Measurements from ENCODE around the gene GAB3. TPM values are rescaled to one million over a fixed set of nuclear protein-coding genes. Genes with fewer than 3 reads are reported as not detected.
A peak's percentile ranks its signal among the peaks of the same experiment; 100 is the strongest.

The GAB3 gene
- total RNA-seq, 3 donors from 2014 or later (not counting 1 experiment from before 2014, with no cell fraction given), result 55.6 to 89.8 (median 77.4) TPM

DNA sequence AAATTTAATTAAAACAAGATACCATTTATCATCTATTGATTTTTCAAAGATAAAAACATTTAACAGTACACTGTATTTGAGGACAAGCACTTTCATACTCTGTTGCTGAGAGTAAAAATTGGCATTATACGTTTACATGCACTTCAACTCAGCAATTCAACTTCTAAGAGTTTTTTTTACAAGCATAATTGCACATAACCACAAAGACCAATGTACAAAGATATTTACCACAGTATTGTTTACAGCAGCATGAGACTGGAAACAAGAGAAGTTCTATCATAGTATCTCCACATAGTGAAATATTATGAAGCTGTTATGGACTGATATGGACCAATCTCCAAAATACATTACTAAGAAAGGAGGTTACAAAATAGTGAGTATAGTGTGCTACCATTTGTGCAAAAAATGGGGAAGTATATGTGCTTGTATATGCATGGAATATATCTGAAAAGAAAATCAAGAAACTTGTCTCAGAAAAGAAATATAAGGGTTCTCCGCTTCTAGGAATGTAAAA, 10.9 kb downstream of the GAB3 start:
- H3K9me3 ChIP-seq (ENCODE audit: control insufficient read depth, insufficient read depth, low read length), result no peaks in the 10 kb centered on the region
- H3K4me1 Mint-ChIP-seq, result peaks cover 64 to 66% of the 10 kb centered on the region in 2 donors
- H3K4me3 ChIP-seq (ENCODE audit: low read length), result no peak overlapping the region
- peak overlapping the region; percentile 69 for H3K4me3 Mint-ChIP-seq
- H3K27ac Mint-ChIP-seq, result peak overlapping the region; percentile 86 to 87
- ATAC-seq, result peak; percentile 16 to 53 (median 37)
- intact Hi-C loops (cut with micrococcal nuclease), result no loop called here
- no peaks in the 10 kb centered on the region for H3K9me3 Mint-ChIP-seq
- H3K27ac ChIP-seq (ENCODE audit: low read length), result peak overlapping the region; percentile 60
- TF ChIP-seq, protein P1, sequence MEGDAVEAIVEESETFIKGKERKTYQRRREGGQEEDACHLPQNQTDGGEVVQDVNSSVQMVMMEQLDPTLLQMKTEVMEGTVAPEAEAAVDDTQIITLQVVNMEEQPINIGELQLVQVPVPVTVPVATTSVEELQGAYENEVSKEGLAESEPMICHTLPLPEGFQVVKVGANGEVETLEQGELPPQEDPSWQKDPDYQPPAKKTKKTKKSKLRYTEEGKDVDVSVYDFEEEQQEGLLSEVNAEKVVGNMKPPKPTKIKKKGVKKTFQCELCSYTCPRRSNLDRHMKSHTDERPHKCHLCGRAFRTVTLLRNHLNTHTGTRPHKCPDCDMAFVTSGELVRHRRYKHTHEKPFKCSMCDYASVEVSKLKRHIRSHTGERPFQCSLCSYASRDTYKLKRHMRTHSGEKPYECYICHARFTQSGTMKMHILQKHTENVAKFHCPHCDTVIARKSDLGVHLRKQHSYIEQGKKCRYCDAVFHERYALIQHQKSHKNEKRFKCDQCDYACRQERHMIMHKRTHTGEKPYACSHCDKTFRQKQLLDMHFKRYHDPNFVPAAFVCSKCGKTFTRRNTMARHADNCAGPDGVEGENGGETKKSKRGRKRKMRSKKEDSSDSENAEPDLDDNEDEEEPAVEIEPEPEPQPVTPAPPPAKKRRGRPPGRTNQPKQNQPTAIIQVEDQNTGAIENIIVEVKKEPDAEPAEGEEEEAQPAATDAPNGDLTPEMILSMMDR (IDR thresholded peaks at IDR 0.05), result no peak
- DNase-seq, result no peak
- no peaks in the 10 kb centered on the region for H3K36me3 ChIP-seq (ENCODE audit: control insufficient read depth, insufficient read depth, low read length)
- no peaks in the 10 kb centered on the region for H3K27me3 ChIP-seq (ENCODE audit: control insufficient read depth, insufficient read depth, low read length)
- H3K27me3 Mint-ChIP-seq (ENCODE audit: low read depth in 2 of 2), result no peaks in the 10 kb centered on the region
- WGBS (ENCODE audit: insufficient coverage), result 20% methylated on average over 1 of the region's 2 CpGs
- no peaks in the 10 kb centered on the region for H3K36me3 Mint-ChIP-seq
- H3K4me1 ChIP-seq (ENCODE audit: control insufficient read depth, insufficient read depth, low read length), result peaks cover 52% of the 10 kb centered on the region

DNA sequence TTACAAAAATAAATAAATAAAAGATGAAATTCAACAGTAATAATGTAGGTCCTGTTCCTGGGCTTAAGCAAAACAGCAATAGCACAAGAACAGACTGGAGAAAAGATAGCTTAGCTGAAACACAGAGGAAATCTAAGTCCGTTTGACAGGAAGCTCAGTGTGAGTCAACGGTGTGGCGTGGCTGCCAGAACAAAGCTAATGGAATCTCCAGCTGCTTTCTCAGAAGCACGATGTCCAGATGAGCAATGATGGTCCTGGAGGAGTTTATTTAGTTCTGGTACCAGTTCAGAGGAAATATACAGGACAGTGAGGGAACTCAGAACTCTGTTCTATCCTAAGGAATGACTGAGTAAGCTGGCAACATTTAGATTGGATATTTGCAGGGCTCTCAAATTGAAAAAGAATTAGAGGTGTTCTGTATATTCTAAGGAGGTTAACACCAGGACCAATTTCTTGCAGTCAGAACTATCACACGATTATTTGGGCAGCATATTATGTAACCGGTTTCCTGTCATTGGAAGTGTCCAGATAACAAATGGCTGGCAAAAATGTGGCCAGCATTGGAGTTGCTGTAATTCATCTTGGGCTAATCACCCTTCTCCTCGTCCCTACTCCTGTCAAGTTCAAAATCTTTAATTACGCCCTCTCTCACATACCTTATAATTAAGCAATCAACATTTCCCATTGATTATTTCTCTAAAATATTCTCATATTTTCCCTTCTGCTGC, 12.7 kb downstream of the GAB3 start:
- ATAC-seq (peak; percentile 39 to 52 (median 48)), DNase-seq (peak in 1 of 2 donors; percentile 62)
- Histone ChIP-seq H3K27ac (ENCODE audit: low read length) (peak overlapping the region; percentile 92), H3K4me1 (ENCODE audit: control insufficient read depth, insufficient read depth, low read length) (peaks cover 57% of the 10 kb centered on the region), H3K27me3 (ENCODE audit: control insufficient read depth, insufficient read depth, low read length) (no peaks in the 10 kb centered on the region), H3K4me3 (ENCODE audit: low read length) (no peak overlapping the region), H3K36me3 (ENCODE audit: control insufficient read depth, insufficient read depth, low read length) (no peaks in the 10 kb centered on the region), H3K9me3 (ENCODE audit: control insufficient read depth, insufficient read depth, low read length) (no peaks in the 10 kb centered on the region)
- TF ChIP-seq, protein P1 (IDR thresholded peaks at IDR 0.05), result no peak
- H3K27me3 Mint-ChIP-seq (ENCODE audit: low read depth in 2 of 2), result no peaks in the 10 kb centered on the region
- H3K4me1 Mint-ChIP-seq, result peaks cover 67 to 76% of the 10 kb centered on the region in 2 donors
- peak overlapping the region; percentile 86 to 87 for H3K27ac Mint-ChIP-seq
- intact Hi-C loops (cut with micrococcal nuclease), result no loop called here
- WGBS (ENCODE audit: insufficient coverage), result 19% methylated on average over 8 of the region's 8 CpGs
- no peaks in the 10 kb centered on the region for H3K36me3 Mint-ChIP-seq
- H3K9me3 Mint-ChIP-seq, result no peaks in the 10 kb centered on the region
- H3K4me3 Mint-ChIP-seq, result peak overlapping the region; percentile 74

DNA sequence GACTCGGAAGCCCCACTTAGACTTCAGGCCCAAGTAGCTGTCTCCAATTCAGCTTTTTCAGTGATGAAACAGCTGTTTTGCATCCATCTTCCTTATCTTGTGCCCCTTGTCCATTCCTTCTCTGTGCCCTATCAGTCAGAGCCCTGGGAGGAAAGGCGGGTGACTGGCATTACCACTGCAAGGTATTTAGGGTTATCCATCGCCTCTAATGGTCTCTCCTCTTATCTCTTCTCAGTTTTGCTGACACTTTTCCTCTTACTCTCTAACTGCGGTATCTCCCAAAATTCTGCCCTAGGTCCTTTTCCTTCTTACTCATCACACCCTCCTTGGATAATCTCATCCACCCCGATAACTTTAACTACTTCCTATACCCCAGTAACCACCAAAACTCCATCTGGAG, 13.7 kb downstream of the GAB3 start:
- Mint-ChIP-seq H3K4me3 (peak overlapping the region; percentile 76), H3K9me3 (no peaks in the 10 kb centered on the region), H3K27ac (peak overlapping the region; percentile 86 to 87), H3K4me1 (peaks cover 67 to 77% of the 10 kb centered on the region in 2 donors), H3K27me3 (ENCODE audit: low read depth in 2 of 2) (no peaks in the 10 kb centered on the region), H3K36me3 (no peaks in the 10 kb centered on the region)
- DNase-seq (no peak), ATAC-seq (no peak)
- Histone ChIP-seq H3K9me3 (ENCODE audit: control insufficient read depth, insufficient read depth, low read length) (no peaks in the 10 kb centered on the region), H3K27me3 (ENCODE audit: control insufficient read depth, insufficient read depth, low read length) (no peaks in the 10 kb centered on the region), H3K36me3 (ENCODE audit: control insufficient read depth, insufficient read depth, low read length) (no peaks in the 10 kb centered on the region), H3K4me1 (ENCODE audit: control insufficient read depth, insufficient read depth, low read length) (peaks cover 63% of the 10 kb centered on the region), H3K4me3 (ENCODE audit: low read length) (no peak overlapping the region), H3K27ac (ENCODE audit: low read length) (peak overlapping the region; percentile 92)
- 66% methylated on average over 5 of the region's 5 CpGs for WGBS (ENCODE audit: insufficient coverage)
- TF ChIP-seq, protein P1 (IDR thresholded peaks at IDR 0.05), result no peak
- intact Hi-C loops (cut with micrococcal nuclease), result no loop called here
